SH-SY5Y (cell line): Measurements from ENCODE around the gene MARS1.

Experiments
- GATA2 ChIP-seq: IDR thresholded peaks from 2 replicates; pipeline ENCODE4 v1.6.1; 2011; ENCODE audit warnings: mild to moderate bottlenecking, low read depth, low read length
- GATA3 ChIP-seq: IDR thresholded peaks from 2 replicates; pipeline ENCODE4 v1.6.1; 2011; ENCODE audit warnings: low read depth, mild to moderate bottlenecking, low read length, moderate library complexity

DNA sequence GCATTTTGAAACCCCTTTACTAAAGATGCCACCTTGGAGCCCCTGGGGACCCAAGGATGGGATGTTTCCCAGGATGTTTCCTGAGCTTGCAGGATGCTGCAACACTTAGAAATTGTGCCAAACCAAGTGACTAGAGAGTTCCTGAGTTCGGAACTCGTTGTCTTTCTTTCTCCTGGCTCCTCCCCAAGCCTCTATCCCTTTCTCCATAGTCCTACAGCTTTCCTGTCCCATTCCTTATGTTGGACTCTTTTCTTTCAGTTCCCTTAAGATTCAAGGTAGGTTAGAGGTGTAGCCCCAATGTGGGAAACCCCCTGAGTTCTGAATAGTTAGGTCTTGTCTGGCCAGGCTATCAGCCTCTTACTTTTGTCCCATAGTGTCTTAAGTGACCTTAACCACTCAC is 60.6 kb downstream of the MARS1 start:
- TF ChIP-seq GATA3 (no peak), GATA2 (no peak)
